22Rv1 (cell line): ENCODE measurements around the gene SEH1L.

Experiments used
- CTCF ChIP-seq: fragments of 450-650 bp; IDR thresholded peaks from 2 replicates; pipeline ENCODE4 v1.5.1; 2017; ENCODE audit warnings: mild to moderate bottlenecking
- ZFX ChIP-seq: fragments of 450-650 bp; IDR thresholded peaks from 2 replicates; pipeline ENCODE4 v1.6.1; 2017; ENCODE audit warnings: antibody characterized with exemption, borderline replicate concordance

- TF ChIP-seq CTCF (no peak), ZFX (no peak)
These were observed 19.2 kb upstream of the SEH1L start for GRCh38 chr18:12928641-12929040.
